ENCODE results near the gene ENOX1. TPM values are rescaled to one million over a fixed set of nuclear protein-coding genes. Genes with fewer than 3 reads are reported as not detected.

ENOX1 gene
- total RNA-seq, 2 donors from 2014 or later: 0.78 to 4.3 TPM

GRCh38 chr13:43191546-43191945 is 595.2 kb downstream of the ENOX1 start:
- H3K4me3 ChIP-seq: no peak overlapping the region
- H3K9me3 ChIP-seq: no peaks in the 10 kb centered on the region
- ATAC-seq (no peak), DNase-seq (no peak)
- H3K27me3 ChIP-seq: no peaks in the 10 kb centered on the region
- WGBS, 2 donors: 79 to 89% methylated on average over 1 of the region's 1 CpG
- H3K4me1 ChIP-seq: no peaks in the 10 kb centered on the region
- H3K27ac ChIP-seq: no peak overlapping the region
- TF ChIP-seq POLR2A (IDR thresholded peaks at IDR 0.05) (no peak), CTCF (IDR thresholded peaks at IDR 0.05) (no peak)
- no peaks in the 10 kb centered on the region for H3K36me3 ChIP-seq (replicated peaks in 1 of 2; ENCODE audit: insufficient read depth in 1 of 2, low read depth in 2 of 2)
- intact Hi-C loops (cut with DNase I): no loop called here

DNA sequence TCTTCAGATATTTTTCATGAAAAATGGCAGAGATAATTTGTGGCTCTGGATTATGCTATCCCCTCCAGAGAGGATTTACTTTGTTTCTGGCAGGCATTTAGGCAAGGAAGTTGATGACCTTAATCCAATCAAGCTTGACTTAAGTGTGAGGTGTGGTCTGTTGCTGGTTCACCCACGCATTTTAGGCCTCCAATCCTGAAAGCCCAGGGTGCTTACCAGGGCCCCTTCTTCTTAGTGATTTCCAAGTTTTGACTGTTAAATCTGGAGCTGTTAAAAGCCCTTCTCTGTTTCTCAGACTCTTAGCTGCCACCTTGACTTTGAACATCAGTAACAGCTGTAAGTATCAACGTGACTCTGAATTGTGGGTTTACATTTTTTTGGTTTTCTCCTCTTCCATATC is 601.5 kb downstream of the ENOX1 start:
- Histone ChIP-seq H3K27ac (no peak overlapping the region), H3K4me1 (no peaks in the 10 kb centered on the region), H3K4me3 (no peak overlapping the region), H3K9me3 (no peaks in the 10 kb centered on the region), H3K36me3 (replicated peaks in 1 of 2; ENCODE audit: insufficient read depth in 1 of 2, low read depth in 2 of 2) (no peaks in the 10 kb centered on the region), H3K27me3 (no peaks in the 10 kb centered on the region)
- intact Hi-C loops (cut with DNase I): no loop called here
- 82 to 84% methylated on average over 2 of the region's 2 CpGs for WGBS, 2 donors
- ATAC-seq (no peak), DNase-seq (no peak)
- no peak for TF ChIP-seq POLR2A (IDR thresholded peaks at IDR 0.05)

GRCh38 chr13:43180837-43181236 is 605.9 kb downstream of the ENOX1 start:
- DNase-seq (no peak), ATAC-seq (no peak)
- H3K4me1 ChIP-seq: no peaks in the 10 kb centered on the region
- no peaks in the 10 kb centered on the region for H3K9me3 ChIP-seq
- intact Hi-C loops (cut with DNase I): no loop called here
- 88 to 91% methylated on average over 16 of the region's 16 CpGs for WGBS, 2 donors
- H3K27me3 ChIP-seq: no peaks in the 10 kb centered on the region
- no peak overlapping the region for H3K27ac ChIP-seq
- H3K4me3 ChIP-seq: no peak overlapping the region
- TF ChIP-seq CTCF (IDR thresholded peaks at IDR 0.05) (no peak), POLR2A (IDR thresholded peaks at IDR 0.05) (no peak)
- no peaks in the 10 kb centered on the region for H3K36me3 ChIP-seq (replicated peaks in 1 of 2; ENCODE audit: insufficient read depth in 1 of 2, low read depth in 2 of 2)

- Histone ChIP-seq H3K27me3 (no peaks in the 10 kb centered on the region), H3K27ac (no peak overlapping the region), H3K4me3 (no peak overlapping the region), H3K36me3 (replicated peaks in 1 of 2; ENCODE audit: insufficient read depth in 1 of 2, low read depth in 2 of 2) (no peaks in the 10 kb centered on the region), H3K4me1 (no peaks in the 10 kb centered on the region), H3K9me3 (no peaks in the 10 kb centered on the region)
- ATAC-seq (no peak), DNase-seq (no peak)
- 82 to 87% methylated on average over 9 of the region's 9 CpGs for WGBS, 2 donors
- intact Hi-C loops (cut with DNase I): no loop called here
- TF ChIP-seq POLR2A (IDR thresholded peaks at IDR 0.05): no peak
- no peak for TF ChIP-seq CTCF (IDR thresholded peaks at IDR 0.05)
Observed at GRCh38 chr13:43180036-43180660, 606.6 kb downstream of the ENOX1 start.

- Histone ChIP-seq H3K27ac (no peak overlapping the region), H3K27me3 (no peaks in the 10 kb centered on the region), H3K4me3 (no peak overlapping the region), H3K9me3 (no peaks in the 10 kb centered on the region), H3K36me3 (replicated peaks in 1 of 2; ENCODE audit: insufficient read depth in 1 of 2, low read depth in 2 of 2) (no peaks in the 10 kb centered on the region), H3K4me1 (no peaks in the 10 kb centered on the region)
- intact Hi-C loops (cut with DNase I): no loop called here
- DNase-seq: no peak
- ATAC-seq: no peak
- TF ChIP-seq POLR2A (IDR thresholded peaks at IDR 0.05): no peak
- TF ChIP-seq CTCF (IDR thresholded peaks at IDR 0.05): no peak
Observed at GRCh38 chr13:43171489-43171888, 615.3 kb downstream of the ENOX1 start.
